Neural progenitor cell (in vitro differentiated cells): ENCODE results near the gene DACH1. TPM values are rescaled to one million over a fixed set of nuclear protein-coding genes. Genes with fewer than 3 reads are reported as not detected.

ENCODE experiments used
- DNase-seq: peaks from one replicate; pipeline ENCODE4 v3.0.0-alpha.2; 2016; ENCODE audit warnings: low spot score
- H2AFZ ChIP-seq: fragments of 200-600 bp; sonication (generic); replicated peaks from 2 replicates; pipeline ENCODE4 v1.6.1; 2016; ENCODE audit warnings: antibody characterized with exemption
- H3F3A ChIP-seq: fragments of 200-600 bp; sonication (generic); 2 replicates; pipeline ENCODE4 v1.6.1; 2016; ENCODE audit warnings: antibody characterized with exemption, low read depth
- H3K27ac ChIP-seq: fragments of 200-600 bp; sonication (generic); 2 replicates; pipeline ENCODE4 v1.5.1; 2016; ENCODE audit warnings: mild to moderate bottlenecking
- H3K27me3 ChIP-seq: fragments of 200-600 bp; sonication (generic); 2 replicates; pipeline ENCODE4 v1.6.1; 2016; ENCODE audit warnings: mild to moderate bottlenecking, moderate library complexity
- H3K36me3 ChIP-seq: fragments of 200-600 bp; sonication (generic); 2 replicates; pipeline ENCODE4 v1.5.1; 2016
- H3K4me1 ChIP-seq: fragments of 200-600 bp; sonication (generic); 2 replicates; pipeline ENCODE4 v1.6.1; 2016; ENCODE audit warnings: mixed run types
- H3K4me2 ChIP-seq: fragments of 200-600 bp; sonication (generic); 2 replicates; pipeline ENCODE4 v1.6.1; 2016
- H3K4me3 ChIP-seq: fragments of 200-600 bp; sonication (generic); 2 replicates; pipeline ENCODE4 v1.5.1; 2016
- H3K79me2 ChIP-seq: fragments of 200-600 bp; sonication (generic); 2 replicates; pipeline ENCODE4 v1.6.1; 2016; ENCODE audit warnings: low read depth
- H3K9ac ChIP-seq: fragments of 200-600 bp; sonication (generic); 2 replicates; pipeline ENCODE4 v1.6.1; 2016
- H3K9me3 ChIP-seq: fragments of 200-600 bp; sonication (generic); 2 replicates; pipeline ENCODE4 v1.5.1; 2016; ENCODE audit warnings: low read depth
- H4K20me1 ChIP-seq: fragments of 200-600 bp; sonication (generic); 2 replicates; pipeline ENCODE4 v1.6.1; 2016; ENCODE audit warnings: low read depth
- H3K27ac Mint-ChIP-seq: 3 replicates; pipeline ENCODE4 v1.8.0; 2021; ENCODE audit warnings: mixed read lengths
- H3K27me3 Mint-ChIP-seq: 2 replicates; pipeline ENCODE4 v1.8.0; 2022; ENCODE audit warnings: low read depth, mild to moderate bottlenecking, inconsistent platforms, moderate library complexity, mixed read lengths; ENCODE audit not compliant: insufficient read depth
- H3K36me3 Mint-ChIP-seq: 3 replicates; pipeline ENCODE4 v1.8.0; 2021; ENCODE audit warnings: mixed read lengths
- H3K4me1 Mint-ChIP-seq: 3 replicates; pipeline ENCODE4 v1.8.0; 2021; ENCODE audit warnings: mixed read lengths
- H3K4me3 Mint-ChIP-seq: 3 replicates; pipeline ENCODE4 v1.8.0; 2021; ENCODE audit warnings: mild to moderate bottlenecking, moderate library complexity, mixed read lengths
- H3K9me3 Mint-ChIP-seq: 3 replicates; pipeline ENCODE4 v1.8.0; 2020; ENCODE audit warnings: mixed read lengths
- EZH2 ChIP-seq: fragments of 200-600 bp; sonication (generic); IDR thresholded peaks from 2 replicates; pipeline ENCODE4 v1.6.1; 2017; ENCODE audit warnings: antibody characterized with exemption, mild to moderate bottlenecking, moderate library complexity
- EZH2phosphoT487 ChIP-seq: fragments of 200-600 bp; sonication (generic); IDR thresholded peaks from 2 replicates; pipeline ENCODE4 v1.6.1; 2017; ENCODE audit warnings: antibody characterized with exemption
- total RNA-seq: library from RNA; depleted of rRNA; stranded (reverse); fragments of >200 nt; gene quantifications from 2 replicates; pipeline ENCODE4 v1.2.3, GENCODE V29; 2015; ENCODE audit warnings: low replicate concordance
- TF ChIP-seq, protein P1 (sequence below): fragments of 200-600 bp; sonication (generic); IDR thresholded peaks from 2 replicates; pipeline ENCODE4 v1.5.1; 2017; ENCODE audit warnings: antibody characterized with exemption, mild to moderate bottlenecking

The DACH1 gene
- total RNA-seq, 1 donor from 2014 or later: 27.6 TPM

DNA sequence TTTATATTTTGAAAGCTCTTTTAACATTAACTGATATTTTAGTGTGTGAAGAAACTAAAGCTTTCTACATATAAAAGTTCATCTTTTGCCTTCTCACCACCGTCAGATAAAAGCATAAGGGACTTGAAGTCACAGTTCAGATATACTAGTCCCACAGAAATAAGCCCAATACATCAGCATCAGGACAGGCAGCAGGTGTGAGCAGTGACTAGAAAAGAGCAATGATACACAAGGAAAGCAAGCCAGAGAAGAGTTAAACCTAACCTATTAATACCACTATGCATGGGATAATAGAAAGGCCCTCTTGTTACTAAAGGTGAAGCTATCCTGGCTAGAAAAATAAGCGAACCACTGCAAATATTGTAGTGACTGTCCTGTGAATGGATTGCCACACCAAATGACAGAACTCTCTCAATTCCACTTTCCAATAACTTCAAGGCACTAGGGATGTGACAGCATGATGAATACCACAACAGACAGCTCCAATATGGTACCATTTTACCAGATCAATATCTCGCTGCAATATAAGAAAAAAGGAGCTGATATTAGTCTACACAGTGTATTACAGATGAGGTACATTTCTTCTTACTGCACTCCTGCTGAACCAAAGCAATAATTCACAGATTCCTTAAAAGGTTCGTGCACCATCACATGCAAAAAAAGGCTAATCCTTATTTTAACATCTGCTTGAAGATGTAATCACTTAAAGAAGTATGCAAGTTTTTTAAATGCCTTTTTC is 114.1 kb downstream of the DACH1 start:
- Histone ChIP-seq H3K9me3 (no peaks in the 10 kb centered on the region), H2AFZ (no peak overlapping the region), H4K20me1 (no peaks in the 10 kb centered on the region), H3K9ac (no peak overlapping the region), H3K27me3 (no peaks in the 10 kb centered on the region), H3K79me2 (peaks cover 12% of the 10 kb centered on the region), H3K4me1 (no peaks in the 10 kb centered on the region), H3K36me3 (no peaks in the 10 kb centered on the region), H3F3A (peaks cover 10% of the 10 kb centered on the region), H3K4me2 (no peak overlapping the region), H3K27ac (no peak overlapping the region), H3K4me3 (no peak overlapping the region)
- Mint-ChIP-seq H3K4me1 (peaks cover 41% of the 10 kb centered on the region), H3K36me3 (peaks cover 5% of the 10 kb centered on the region), H3K27ac (no peak overlapping the region), H3K27me3 (peaks cover 2% of the 10 kb centered on the region), H3K9me3 (no peaks in the 10 kb centered on the region), H3K4me3 (no peak overlapping the region)
- no peak for DNase-seq
- TF ChIP-seq EZH2 (no peak), EZH2phosphoT487 (no peak)
- TF ChIP-seq, protein P1, sequence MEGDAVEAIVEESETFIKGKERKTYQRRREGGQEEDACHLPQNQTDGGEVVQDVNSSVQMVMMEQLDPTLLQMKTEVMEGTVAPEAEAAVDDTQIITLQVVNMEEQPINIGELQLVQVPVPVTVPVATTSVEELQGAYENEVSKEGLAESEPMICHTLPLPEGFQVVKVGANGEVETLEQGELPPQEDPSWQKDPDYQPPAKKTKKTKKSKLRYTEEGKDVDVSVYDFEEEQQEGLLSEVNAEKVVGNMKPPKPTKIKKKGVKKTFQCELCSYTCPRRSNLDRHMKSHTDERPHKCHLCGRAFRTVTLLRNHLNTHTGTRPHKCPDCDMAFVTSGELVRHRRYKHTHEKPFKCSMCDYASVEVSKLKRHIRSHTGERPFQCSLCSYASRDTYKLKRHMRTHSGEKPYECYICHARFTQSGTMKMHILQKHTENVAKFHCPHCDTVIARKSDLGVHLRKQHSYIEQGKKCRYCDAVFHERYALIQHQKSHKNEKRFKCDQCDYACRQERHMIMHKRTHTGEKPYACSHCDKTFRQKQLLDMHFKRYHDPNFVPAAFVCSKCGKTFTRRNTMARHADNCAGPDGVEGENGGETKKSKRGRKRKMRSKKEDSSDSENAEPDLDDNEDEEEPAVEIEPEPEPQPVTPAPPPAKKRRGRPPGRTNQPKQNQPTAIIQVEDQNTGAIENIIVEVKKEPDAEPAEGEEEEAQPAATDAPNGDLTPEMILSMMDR: no peak

DNA sequence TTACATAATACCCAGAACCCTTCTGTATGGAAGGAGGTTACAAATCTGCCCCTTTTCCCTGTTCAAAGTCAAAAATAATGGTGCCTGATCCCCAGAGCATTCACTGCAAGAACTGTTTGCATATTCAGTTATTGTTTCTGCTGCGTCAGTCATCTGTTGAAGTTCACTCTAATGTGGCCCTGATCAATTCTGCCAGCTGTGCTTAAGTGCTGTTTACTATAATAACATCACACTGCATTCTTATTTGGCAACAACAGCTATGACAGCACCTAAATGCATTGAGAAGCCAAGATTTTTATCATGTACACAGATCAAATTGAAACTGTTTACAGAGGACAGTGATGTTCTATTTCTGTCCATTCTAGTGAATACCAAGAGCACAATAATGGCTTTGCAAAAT is 115.9 kb downstream of the DACH1 start:
- Mint-ChIP-seq H3K36me3 (peaks cover 5% of the 10 kb centered on the region), H3K4me3 (no peak overlapping the region), H3K4me1 (peaks cover 44% of the 10 kb centered on the region), H3K27me3 (peaks cover 2% of the 10 kb centered on the region), H3K9me3 (no peaks in the 10 kb centered on the region), H3K27ac (no peak overlapping the region)
- H3K27ac ChIP-seq: no peak overlapping the region
- H3F3A ChIP-seq: peaks cover 10% of the 10 kb centered on the region
- H3K4me1 ChIP-seq: no peaks in the 10 kb centered on the region
- no peaks in the 10 kb centered on the region for H3K9me3 ChIP-seq
- H4K20me1 ChIP-seq: no peaks in the 10 kb centered on the region
- no peaks in the 10 kb centered on the region for H3K27me3 ChIP-seq
- TF ChIP-seq EZH2phosphoT487: no peak
- TF ChIP-seq, protein P1: no peak
- no peak for TF ChIP-seq EZH2
- no peak overlapping the region for H2AFZ ChIP-seq
- H3K4me3 ChIP-seq: no peak overlapping the region
- H3K79me2 ChIP-seq: peaks cover 11% of the 10 kb centered on the region
- no peak overlapping the region for H3K9ac ChIP-seq
- H3K36me3 ChIP-seq: no peaks in the 10 kb centered on the region
- DNase-seq: no peak
- H3K4me2 ChIP-seq: no peak overlapping the region

DNA sequence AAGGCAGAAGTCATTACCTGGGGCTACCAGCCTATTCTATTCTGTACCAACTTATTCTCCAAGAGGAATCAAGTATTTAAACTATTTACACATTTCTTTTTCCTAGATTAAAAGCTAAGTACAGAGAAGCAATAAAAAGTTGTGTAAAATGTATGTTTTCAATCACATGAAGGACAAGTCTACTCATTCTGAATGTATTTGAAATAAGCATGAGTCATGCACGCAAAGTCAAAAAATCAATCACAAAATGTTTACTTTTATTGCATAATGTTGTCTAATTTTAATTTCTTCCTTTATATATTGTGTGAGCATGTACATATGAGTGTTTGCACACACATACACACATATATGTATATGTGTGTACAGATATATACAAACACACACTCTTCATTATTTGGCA is 136.7 kb downstream of the DACH1 start:
- H2AFZ ChIP-seq: no peak overlapping the region
- H3K9me3 ChIP-seq: no peaks in the 10 kb centered on the region
- H3K4me1 ChIP-seq: peaks cover 30% of the 10 kb centered on the region
- H3K4me1 Mint-ChIP-seq: peaks cover 30% of the 10 kb centered on the region
- no peak overlapping the region for H3K27ac Mint-ChIP-seq
- no peaks in the 10 kb centered on the region for H3K27me3 ChIP-seq
- no peaks in the 10 kb centered on the region for H4K20me1 ChIP-seq
- no peak overlapping the region for H3K4me3 ChIP-seq
- no peak overlapping the region for H3K4me2 ChIP-seq
- TF ChIP-seq EZH2phosphoT487: no peak
- no peak for TF ChIP-seq EZH2
- TF ChIP-seq, protein P1: no peak
- H3K4me3 Mint-ChIP-seq: no peak overlapping the region
- H3F3A ChIP-seq: peaks cover 14% of the 10 kb centered on the region
- peaks cover 13% of the 10 kb centered on the region for H3K36me3 Mint-ChIP-seq
- H3K79me2 ChIP-seq: no peaks in the 10 kb centered on the region
- no peaks in the 10 kb centered on the region for H3K36me3 ChIP-seq
- H3K9ac ChIP-seq: no peak overlapping the region
- no peak overlapping the region for H3K27ac ChIP-seq
- peaks cover 9% of the 10 kb centered on the region for H3K9me3 Mint-ChIP-seq
- no peaks in the 10 kb centered on the region for H3K27me3 Mint-ChIP-seq
- no peak for DNase-seq
